ENCODE data around the gene HBA2.
A peak's percentile ranks its signal among the peaks of the same experiment; 100 is the strongest.
"Not testable (repeated sequence)": the region's sequence is repeated elsewhere in the genome, so short reads cannot be mapped to it uniquely, and the experiment has no call there.

DNA sequence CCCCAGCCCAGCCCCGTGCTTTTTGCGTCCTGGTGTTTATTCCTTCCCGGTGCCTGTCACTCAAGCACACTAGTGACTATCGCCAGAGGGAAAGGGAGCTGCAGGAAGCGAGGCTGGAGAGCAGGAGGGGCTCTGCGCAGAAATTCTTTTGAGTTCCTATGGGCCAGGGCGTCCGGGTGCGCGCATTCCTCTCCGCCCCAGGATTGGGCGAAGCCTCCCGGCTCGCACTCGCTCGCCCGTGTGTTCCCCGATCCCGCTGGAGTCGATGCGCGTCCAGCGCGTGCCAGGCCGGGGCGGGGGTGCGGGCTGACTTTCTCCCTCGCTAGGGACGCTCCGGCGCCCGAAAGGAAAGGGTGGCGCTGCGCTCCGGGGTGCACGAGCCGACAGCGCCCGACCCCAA lies 3.3 kb downstream of the HBA2 start:
- peak; percentile 16 for TF ChIP-seq EZH2 (IDR thresholded peaks at IDR 0.05; ENCODE audit: low read depth, unreplicated experiment)
- TF ChIP-seq POLR2AphosphoS5 (IDR thresholded peaks at IDR 0.05; ENCODE audit: low read depth); STAT1 (IDR thresholded peaks at IDR 0.05; ENCODE audit: unreplicated experiment); CREB1 (CRISPR knock-in tag; IDR thresholded peaks at IDR 0.05; ENCODE audit: low read depth); EZH2phosphoT487 (IDR thresholded peaks at IDR 0.05; ENCODE audit: unreplicated experiment); NANOG (IDR thresholded peaks at IDR 0.05; ENCODE audit: borderline replicate concordance); JUNB (IDR thresholded peaks at IDR 0.05; ENCODE audit: unreplicated experiment); ZNF331 (CRISPR knock-in tag; IDR thresholded peaks at IDR 0.05; ENCODE audit: low read depth); ZNF114 (CRISPR knock-in tag; IDR thresholded peaks at IDR 0.05); ZNF462 (CRISPR knock-in tag; IDR thresholded peaks at IDR 0.05): not testable (repeated sequence)
- TF ChIP-seq, protein P1, sequence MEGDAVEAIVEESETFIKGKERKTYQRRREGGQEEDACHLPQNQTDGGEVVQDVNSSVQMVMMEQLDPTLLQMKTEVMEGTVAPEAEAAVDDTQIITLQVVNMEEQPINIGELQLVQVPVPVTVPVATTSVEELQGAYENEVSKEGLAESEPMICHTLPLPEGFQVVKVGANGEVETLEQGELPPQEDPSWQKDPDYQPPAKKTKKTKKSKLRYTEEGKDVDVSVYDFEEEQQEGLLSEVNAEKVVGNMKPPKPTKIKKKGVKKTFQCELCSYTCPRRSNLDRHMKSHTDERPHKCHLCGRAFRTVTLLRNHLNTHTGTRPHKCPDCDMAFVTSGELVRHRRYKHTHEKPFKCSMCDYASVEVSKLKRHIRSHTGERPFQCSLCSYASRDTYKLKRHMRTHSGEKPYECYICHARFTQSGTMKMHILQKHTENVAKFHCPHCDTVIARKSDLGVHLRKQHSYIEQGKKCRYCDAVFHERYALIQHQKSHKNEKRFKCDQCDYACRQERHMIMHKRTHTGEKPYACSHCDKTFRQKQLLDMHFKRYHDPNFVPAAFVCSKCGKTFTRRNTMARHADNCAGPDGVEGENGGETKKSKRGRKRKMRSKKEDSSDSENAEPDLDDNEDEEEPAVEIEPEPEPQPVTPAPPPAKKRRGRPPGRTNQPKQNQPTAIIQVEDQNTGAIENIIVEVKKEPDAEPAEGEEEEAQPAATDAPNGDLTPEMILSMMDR (conservative IDR thresholded peaks at IDR 0.05; ENCODE audit: low read depth in 2 of 2), result not testable (repeated sequence)
- TF ChIP-seq, protein P2, sequence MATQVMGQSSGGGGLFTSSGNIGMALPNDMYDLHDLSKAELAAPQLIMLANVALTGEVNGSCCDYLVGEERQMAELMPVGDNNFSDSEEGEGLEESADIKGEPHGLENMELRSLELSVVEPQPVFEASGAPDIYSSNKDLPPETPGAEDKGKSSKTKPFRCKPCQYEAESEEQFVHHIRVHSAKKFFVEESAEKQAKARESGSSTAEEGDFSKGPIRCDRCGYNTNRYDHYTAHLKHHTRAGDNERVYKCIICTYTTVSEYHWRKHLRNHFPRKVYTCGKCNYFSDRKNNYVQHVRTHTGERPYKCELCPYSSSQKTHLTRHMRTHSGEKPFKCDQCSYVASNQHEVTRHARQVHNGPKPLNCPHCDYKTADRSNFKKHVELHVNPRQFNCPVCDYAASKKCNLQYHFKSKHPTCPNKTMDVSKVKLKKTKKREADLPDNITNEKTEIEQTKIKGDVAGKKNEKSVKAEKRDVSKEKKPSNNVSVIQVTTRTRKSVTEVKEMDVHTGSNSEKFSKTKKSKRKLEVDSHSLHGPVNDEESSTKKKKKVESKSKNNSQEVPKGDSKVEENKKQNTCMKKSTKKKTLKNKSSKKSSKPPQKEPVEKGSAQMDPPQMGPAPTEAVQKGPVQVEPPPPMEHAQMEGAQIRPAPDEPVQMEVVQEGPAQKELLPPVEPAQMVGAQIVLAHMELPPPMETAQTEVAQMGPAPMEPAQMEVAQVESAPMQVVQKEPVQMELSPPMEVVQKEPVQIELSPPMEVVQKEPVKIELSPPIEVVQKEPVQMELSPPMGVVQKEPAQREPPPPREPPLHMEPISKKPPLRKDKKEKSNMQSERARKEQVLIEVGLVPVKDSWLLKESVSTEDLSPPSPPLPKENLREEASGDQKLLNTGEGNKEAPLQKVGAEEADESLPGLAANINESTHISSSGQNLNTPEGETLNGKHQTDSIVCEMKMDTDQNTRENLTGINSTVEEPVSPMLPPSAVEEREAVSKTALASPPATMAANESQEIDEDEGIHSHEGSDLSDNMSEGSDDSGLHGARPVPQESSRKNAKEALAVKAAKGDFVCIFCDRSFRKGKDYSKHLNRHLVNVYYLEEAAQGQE (IDR thresholded peaks at IDR 0.05; ENCODE audit: unreplicated experiment), result not testable (repeated sequence)
- TF ChIP-seq, protein P3, sequence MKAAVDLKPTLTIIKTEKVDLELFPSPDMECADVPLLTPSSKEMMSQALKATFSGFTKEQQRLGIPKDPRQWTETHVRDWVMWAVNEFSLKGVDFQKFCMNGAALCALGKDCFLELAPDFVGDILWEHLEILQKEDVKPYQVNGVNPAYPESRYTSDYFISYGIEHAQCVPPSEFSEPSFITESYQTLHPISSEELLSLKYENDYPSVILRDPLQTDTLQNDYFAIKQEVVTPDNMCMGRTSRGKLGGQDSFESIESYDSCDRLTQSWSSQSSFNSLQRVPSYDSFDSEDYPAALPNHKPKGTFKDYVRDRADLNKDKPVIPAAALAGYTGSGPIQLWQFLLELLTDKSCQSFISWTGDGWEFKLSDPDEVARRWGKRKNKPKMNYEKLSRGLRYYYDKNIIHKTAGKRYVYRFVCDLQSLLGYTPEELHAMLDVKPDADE (IDR thresholded peaks at IDR 0.05), result not testable (repeated sequence)
